Duodenal mucosa (tissue), 2 donors: ENCODE data around the gene DGKI.

Experiments used
- H3K27ac ChIP-seq: one replicate; pipeline ENCODE4 v1.7.0; 2013; ENCODE audit warnings: low read depth, low read length
- H3K27me3 ChIP-seq, 2 donors: one replicate each; pipeline ENCODE4 v1.7.0; 2013; ENCODE audit warnings: low read length in 2 of 2, control low read depth in 1 of 2; ENCODE audit not compliant: insufficient read depth in 2 of 2, control insufficient read depth in 1 of 2
- H3K36me3 ChIP-seq, 2 donors: one replicate each; pipeline ENCODE4 v1.7.0; 2013; ENCODE audit warnings: low read length in 2 of 2, control low read depth in 1 of 2; ENCODE audit not compliant: insufficient read depth in 2 of 2, control insufficient read depth in 1 of 2
- H3K4me1 ChIP-seq, 2 donors: one replicate each; pipeline ENCODE4 v1.7.0; 2013; ENCODE audit warnings: low read length in 2 of 2, control low read depth in 1 of 2; ENCODE audit not compliant: insufficient read depth in 2 of 2, control insufficient read depth in 1 of 2
- H3K4me3 ChIP-seq, 2 donors: one replicate each; pipeline ENCODE4 v1.7.0; 2013; ENCODE audit warnings: low read length in 2 of 2, low read depth in 1 of 2
- H3K9ac ChIP-seq, 2 donors: one replicate each; pipeline ENCODE4 v1.7.0; 2013; ENCODE audit warnings: low read length in 2 of 2, low read depth in 1 of 2
- H3K9me3 ChIP-seq, 2 donors: one replicate each; pipeline ENCODE4 v1.7.0; 2013; ENCODE audit warnings: low read length in 2 of 2, control low read depth in 1 of 2; ENCODE audit not compliant: control insufficient read depth in 1 of 2

DGKI gene

GRCh38 chr7:137386966-137387365, 459.8 kb downstream of the DGKI start:
- Histone ChIP-seq H3K4me3 (no peak overlapping the region), H3K9me3 (peaks cover 0 to 4% of the 10 kb centered on the region in 2 donors), H3K36me3 (no peaks in the 10 kb centered on the region), H3K27ac (no peak overlapping the region), H3K9ac (no peak overlapping the region), H3K27me3 (no peaks in the 10 kb centered on the region), H3K4me1 (peaks cover 0 to 4% of the 10 kb centered on the region in 2 donors)

GRCh38 chr7:137381045-137381444, 465.7 kb downstream of the DGKI start:
- Histone ChIP-seq H3K9ac (no peak overlapping the region), H3K4me3 (no peak overlapping the region), H3K4me1 (no peaks in the 10 kb centered on the region), H3K36me3 (no peaks in the 10 kb centered on the region), H3K27me3 (no peaks in the 10 kb centered on the region), H3K9me3 (peaks cover 4% of the 10 kb centered on the region in 2 donors), H3K27ac (no peak overlapping the region)

GRCh38 chr7:137373507-137373906, 473.3 kb downstream of the DGKI start:
- H3K9me3 ChIP-seq = peaks cover 0 to 2% of the 10 kb centered on the region in 2 donors
- H3K36me3 ChIP-seq = no peaks in the 10 kb centered on the region
- H3K9ac ChIP-seq = no peak overlapping the region
- no peak overlapping the region for H3K27ac ChIP-seq
- no peaks in the 10 kb centered on the region for H3K27me3 ChIP-seq
- no peak overlapping the region for H3K4me3 ChIP-seq
- H3K4me1 ChIP-seq = no peaks in the 10 kb centered on the region

GRCh38 chr7:137371616-137372015, 475.2 kb downstream of the DGKI start:
- Histone ChIP-seq H3K36me3 (no peaks in the 10 kb centered on the region), H3K4me1 (no peaks in the 10 kb centered on the region), H3K27ac (no peak overlapping the region), H3K4me3 (no peak overlapping the region), H3K27me3 (no peaks in the 10 kb centered on the region), H3K9ac (no peak overlapping the region), H3K9me3 (peaks cover 3 to 5% of the 10 kb centered on the region in 2 donors)

GRCh38 chr7:137366995-137367394, 479.8 kb downstream of the DGKI start:
- Histone ChIP-seq H3K9me3 (peaks cover 5 to 8% of the 10 kb centered on the region in 2 donors), H3K36me3 (no peaks in the 10 kb centered on the region), H3K9ac (no peak overlapping the region), H3K4me1 (no peaks in the 10 kb centered on the region), H3K4me3 (no peak overlapping the region), H3K27me3 (no peaks in the 10 kb centered on the region), H3K27ac (no peak overlapping the region)

- Histone ChIP-seq H3K4me3 (no peak overlapping the region), H3K9me3 (peaks cover 25% of the 10 kb centered on the region in 2 donors), H3K4me1 (no peaks in the 10 kb centered on the region), H3K36me3 (no peaks in the 10 kb centered on the region), H3K27ac (no peak overlapping the region), H3K27me3 (no peaks in the 10 kb centered on the region), H3K9ac (no peak overlapping the region)
Measured at GRCh38 chr7:137363683-137364082, 483.1 kb downstream of the DGKI start.

- no peak overlapping the region for H3K4me3 ChIP-seq
- no peak overlapping the region for H3K27ac ChIP-seq
- H3K9me3 ChIP-seq = peaks cover 20 to 26% of the 10 kb centered on the region in 2 donors
- no peak overlapping the region for H3K9ac ChIP-seq
- H3K36me3 ChIP-seq = no peaks in the 10 kb centered on the region
- no peaks in the 10 kb centered on the region for H3K27me3 ChIP-seq
- H3K4me1 ChIP-seq = no peaks in the 10 kb centered on the region
Measured at GRCh38 chr7:137360087-137360679, 486.6 kb downstream of the DGKI start.

- H3K4me1 ChIP-seq = no peaks in the 10 kb centered on the region
- H3K27me3 ChIP-seq = no peaks in the 10 kb centered on the region
- H3K27ac ChIP-seq = no peak overlapping the region
- peaks cover 10% of the 10 kb centered on the region in 2 donors for H3K9me3 ChIP-seq
- H3K36me3 ChIP-seq = no peaks in the 10 kb centered on the region
- no peak overlapping the region for H3K9ac ChIP-seq
- no peak overlapping the region for H3K4me3 ChIP-seq
Measured at GRCh38 chr7:137354961-137355360, 491.8 kb downstream of the DGKI start.

- Histone ChIP-seq H3K27ac (no peak overlapping the region), H3K4me1 (no peaks in the 10 kb centered on the region), H3K9ac (no peak overlapping the region), H3K4me3 (no peak overlapping the region), H3K9me3 (peaks cover 5 to 10% of the 10 kb centered on the region in 2 donors), H3K36me3 (no peaks in the 10 kb centered on the region), H3K27me3 (no peaks in the 10 kb centered on the region)
Measured at GRCh38 chr7:137354396-137354795, 492.4 kb downstream of the DGKI start.

GRCh38 chr7:137351941-137352340, 494.8 kb downstream of the DGKI start:
- Histone ChIP-seq H3K27ac (no peak overlapping the region), H3K9me3 (peaks cover 0 to 2% of the 10 kb centered on the region in 2 donors), H3K4me3 (no peak overlapping the region), H3K4me1 (no peaks in the 10 kb centered on the region), H3K9ac (no peak overlapping the region), H3K36me3 (no peaks in the 10 kb centered on the region), H3K27me3 (no peaks in the 10 kb centered on the region)
